Suppressor macrophage treated with lipopolysaccharide for 4 hours (primary cell): Measurements from ENCODE around the gene PCNT.
"Not testable (repeated sequence)": the region's sequence is repeated elsewhere in the genome, so short reads cannot be mapped to it uniquely, and the experiment has no call there.

Experiments used
- DNase-seq: peaks from one replicate; pipeline ENCODE4 v3.0.0-alpha.2; 2020

The PCNT gene

DNA sequence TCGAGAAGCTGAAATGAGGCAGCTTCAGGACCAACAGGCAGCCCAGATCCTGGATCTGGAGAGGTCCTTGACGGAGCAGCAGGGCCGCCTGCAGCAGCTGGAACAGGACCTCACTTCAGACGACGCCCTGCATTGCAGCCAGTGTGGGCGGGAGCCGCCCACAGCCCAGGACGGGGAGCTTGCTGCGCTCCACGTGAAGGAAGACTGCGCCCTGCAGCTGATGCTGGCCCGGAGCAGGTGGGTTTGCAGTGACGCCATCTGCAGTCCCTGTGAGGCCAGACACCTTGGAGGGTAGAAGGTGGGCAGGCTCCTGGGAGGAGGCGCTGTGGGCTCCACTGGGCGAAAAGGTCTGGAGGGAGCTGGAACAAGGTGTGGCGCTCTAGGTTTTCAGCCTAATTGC, 39.7 kb downstream of the PCNT start:
- no peak for DNase-seq

DNA sequence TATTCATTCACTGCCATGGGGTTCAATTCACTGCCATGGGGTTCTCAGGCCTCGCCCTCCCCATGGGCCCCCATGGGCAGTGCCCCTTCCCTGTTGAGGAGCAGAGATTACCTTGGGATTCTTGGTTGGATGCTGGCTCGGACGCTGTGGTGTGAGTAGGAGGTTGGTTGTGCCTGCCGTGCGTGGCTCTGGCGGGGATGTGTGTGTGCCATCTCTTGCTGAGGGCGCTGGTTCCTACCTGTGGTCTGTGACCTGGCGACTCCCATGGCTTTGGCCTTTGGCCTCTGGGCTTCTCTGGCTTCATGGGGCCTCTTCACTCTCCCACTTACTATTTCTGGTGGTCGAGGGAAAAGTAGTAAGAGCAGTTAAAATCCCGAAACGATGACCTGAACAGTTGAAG, 42.1 kb downstream of the PCNT start:
- no peak for DNase-seq

- no peak for DNase-seq
These were observed 42.6 kb downstream of the PCNT start for GRCh38 chr21:46366561-46366960.

DNA sequence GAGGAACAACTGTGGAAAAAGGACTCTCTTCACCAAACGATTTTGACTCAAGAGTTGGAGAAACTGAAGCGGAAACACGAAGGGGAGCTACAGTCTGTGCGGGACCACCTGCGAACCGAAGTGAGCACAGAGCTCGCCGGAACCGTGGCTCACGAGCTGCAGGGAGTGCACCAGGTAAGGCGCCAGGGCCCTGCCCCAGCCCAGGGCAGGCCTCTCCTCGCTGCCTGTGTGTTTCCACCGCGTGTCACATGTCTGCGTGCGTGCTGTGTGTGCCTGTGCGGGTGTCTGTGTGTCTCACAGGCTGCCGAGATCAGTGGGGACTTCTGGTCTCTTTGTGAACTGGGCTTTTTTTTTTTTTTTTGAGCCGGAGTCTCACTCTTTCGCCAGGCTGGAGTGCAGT, 43.0 kb downstream of the PCNT start:
- DNase-seq, result no peak

GRCh38 chr21:46368533-46369285, 44.8 kb downstream of the PCNT start:
- peak; percentile 30 for DNase-seq

- DNase-seq, result peak; percentile 3
These were observed 45.7 kb downstream of the PCNT start for GRCh38 chr21:46369520-46370235.

DNA sequence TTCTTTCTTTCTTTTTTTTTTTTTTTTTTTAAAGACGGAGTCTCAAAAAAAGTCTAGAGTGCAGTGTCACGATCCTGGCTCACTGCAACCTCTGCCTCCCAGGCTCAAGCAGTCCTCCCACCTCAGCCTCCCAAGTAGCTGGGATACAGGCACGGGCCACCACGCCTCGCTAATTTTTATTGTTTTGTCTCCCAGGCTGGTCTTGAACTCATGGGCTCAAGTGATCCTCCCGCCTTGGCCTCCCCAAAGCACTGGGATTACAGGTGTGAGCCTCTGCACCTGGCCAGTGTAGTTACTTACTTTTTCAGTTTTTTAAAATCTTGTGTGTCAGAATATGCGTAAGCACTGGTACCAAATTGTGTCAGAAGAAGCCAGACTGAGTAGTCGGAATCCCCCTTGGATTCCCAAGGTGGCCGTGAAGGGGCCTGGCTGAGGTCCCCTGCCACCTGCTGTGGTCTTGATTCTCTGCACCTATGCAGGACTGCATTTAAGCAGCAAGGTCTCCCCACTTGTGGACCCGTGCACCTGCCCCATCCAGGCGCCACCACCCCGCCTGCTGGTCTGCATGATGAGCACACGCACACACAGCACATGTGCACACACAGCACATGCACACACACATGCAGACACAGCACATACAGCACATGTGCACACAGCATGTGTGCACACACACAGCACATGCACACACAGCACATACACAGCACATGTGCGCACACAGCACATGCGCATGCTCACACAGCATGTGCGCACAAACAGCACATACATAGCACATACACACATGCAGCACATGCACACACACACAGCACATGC, 47.5 kb downstream of the PCNT start:
- no peak for DNase-seq

- DNase-seq, result no peak
These were observed 48.1 kb downstream of the PCNT start for GRCh38 chr21:46372014-46372485.

DNA sequence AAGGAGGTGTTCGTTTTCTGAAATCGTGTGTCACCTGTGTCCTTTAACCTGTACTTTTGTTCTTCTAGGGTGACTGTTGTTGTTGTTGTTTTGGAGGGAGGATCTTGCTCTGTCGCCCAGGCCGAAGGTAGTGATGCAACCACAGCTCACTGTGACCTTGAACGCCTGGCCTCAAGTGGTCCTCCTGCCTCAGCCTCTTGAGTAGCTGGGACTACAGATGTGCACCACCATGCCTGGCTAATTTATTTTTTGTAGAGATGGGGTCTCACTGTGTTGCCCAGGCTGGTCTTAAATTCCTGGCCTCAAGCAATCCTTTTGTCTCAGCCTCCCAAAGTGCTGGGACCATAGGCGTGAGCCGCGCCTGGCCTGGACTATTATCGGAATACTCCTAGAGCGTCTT, 49.0 kb downstream of the PCNT start:
- DNase-seq, result not testable (repeated sequence)

DNA sequence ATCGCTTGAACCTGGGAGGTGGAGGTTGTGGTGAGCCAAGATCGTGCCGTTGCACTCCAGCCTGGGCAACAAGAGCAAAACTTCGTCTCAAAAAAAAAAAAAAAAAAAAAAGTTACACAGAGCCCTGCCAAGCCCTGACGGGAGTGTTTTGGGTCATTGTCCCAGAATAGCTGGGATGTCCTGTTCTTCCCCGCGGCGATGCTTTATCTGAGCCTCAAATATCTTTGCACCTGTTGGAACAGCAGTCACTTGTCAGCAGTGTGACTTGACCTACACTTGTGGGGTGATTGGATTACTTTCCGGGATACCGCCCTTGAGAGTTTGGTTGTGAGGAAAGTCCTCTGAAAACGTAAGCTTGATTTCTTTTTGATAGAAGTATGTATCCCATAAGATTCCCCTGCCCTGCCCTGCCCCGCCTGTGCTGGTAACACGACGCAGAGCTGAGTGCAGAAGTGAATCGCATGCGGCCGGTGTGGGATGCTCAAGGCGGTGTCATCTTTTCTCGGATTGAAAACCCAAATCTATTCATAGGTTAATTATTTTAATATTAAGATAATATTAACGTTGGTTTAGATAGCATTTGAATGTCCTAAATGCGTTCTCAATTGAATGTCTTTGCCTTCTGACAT, 50.9 kb downstream of the PCNT start:
- DNase-seq, result no peak

GRCh38 chr21:46375560-46376230, 51.7 kb downstream of the PCNT start:
- DNase-seq, result no peak

DNA sequence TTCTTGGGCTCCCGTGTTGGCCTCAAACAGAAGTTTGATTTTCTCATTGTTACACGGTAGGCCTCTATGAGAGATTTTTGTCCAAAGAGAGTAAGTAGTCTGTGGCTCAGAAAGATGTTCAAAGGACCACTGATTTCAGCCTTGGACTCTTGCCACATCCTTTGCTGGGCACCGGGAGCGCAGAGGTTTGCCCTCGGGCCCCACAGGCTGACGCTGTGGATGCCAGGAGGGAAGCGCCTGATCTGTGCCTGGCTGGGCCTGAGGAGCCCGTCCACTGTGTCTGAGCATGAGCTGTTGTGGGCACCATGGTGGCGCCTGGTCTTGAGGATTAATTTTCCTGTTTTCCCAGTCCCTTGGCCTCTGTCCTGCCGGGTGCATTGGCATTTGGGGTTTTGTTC, 52.3 kb downstream of the PCNT start:
- DNase-seq, result no peak

- DNase-seq, result no peak
These were observed 53.0 kb downstream of the PCNT start for GRCh38 chr21:46376856-46377453.

DNA sequence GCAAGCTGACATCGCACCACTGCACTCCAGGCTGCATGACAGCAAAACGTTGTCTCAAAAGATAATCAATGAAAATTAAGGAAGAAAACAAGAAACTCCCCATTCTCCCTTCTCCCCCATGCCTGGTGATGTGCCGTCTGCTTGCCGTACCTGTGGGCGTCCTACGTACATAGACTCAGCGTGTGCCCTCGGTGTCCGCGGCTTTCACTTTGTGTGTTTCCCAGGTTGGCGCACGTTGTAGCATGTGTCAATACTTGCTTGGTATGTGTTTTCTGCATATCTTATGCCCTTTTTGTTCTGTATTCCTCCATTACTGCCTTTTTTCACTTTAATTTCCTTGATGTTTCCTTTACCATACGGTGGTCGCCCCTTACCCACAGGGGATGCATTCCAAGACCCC, 53.8 kb downstream of the PCNT start:
- no peak for DNase-seq

GRCh38 chr21:46379105-46379504, 55.1 kb downstream of the PCNT start:
- no peak for DNase-seq

- no peak for DNase-seq
These were observed 55.7 kb downstream of the PCNT start for GRCh38 chr21:46379691-46380090.

DNA sequence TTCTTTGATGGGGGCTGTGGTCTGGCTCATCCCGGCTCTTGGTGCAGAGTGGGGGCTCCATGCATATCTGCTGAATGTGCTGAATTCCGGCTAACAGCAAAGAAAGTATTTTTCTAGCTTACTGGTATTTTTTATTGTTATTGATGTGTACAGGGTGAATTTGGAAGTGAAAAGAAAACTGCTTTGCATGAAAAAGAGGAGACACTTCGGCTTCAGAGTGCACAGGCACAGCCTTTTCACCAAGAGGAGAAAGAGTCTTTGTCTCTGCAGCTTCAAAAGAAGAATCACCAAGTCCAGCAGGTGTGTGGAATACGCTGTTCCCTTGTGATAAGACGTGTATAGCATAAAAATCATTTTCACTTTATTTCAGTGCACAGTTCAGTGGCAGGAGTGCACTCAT, 57.6 kb downstream of the PCNT start:
- no peak for DNase-seq

DNA sequence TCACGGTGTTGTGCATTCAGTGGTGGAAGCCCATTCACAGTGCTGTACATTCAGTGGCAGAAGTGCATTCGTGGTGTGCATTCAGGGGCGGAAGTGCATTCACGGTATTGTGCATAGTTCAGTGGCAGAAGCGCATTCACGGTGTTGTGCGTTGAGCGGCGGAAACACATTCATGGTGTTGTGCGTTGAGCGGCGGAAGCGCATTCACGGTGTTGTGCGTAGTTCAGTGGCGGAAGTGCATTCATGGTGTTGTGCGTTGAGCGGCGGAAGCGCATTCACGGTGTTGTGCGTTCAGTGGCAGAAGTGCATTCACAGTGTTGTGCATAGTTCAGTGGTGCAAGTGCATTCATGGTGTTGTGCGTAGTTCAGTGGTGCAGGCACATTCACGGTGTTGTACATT, 60.6 kb downstream of the PCNT start:
- DNase-seq, result no peak

- DNase-seq, result no peak
These were observed 62.1 kb downstream of the PCNT start for GRCh38 chr21:46385846-46386733.

GRCh38 chr21:46386734-46387088, 62.8 kb downstream of the PCNT start:
- no peak for DNase-seq

GRCh38 chr21:46388206-46388880, 64.4 kb downstream of the PCNT start:
- DNase-seq, result no peak
